HL-60 (cell line): Measurements from ENCODE around the gene ANXA3.
A peak's percentile ranks its signal among the peaks of the same experiment; 100 is the strongest.

ENCODE experiments used
- TF ChIP-seq, protein P1 (sequence below): IDR thresholded peaks from one replicate; pipeline ENCODE4 v1.5.1; 2011; ENCODE audit warnings: low read length, control low read depth, inconsistent platforms; ENCODE audit not compliant: insufficient read depth
- TF ChIP-seq, protein P2 (sequence below): IDR thresholded peaks from 2 replicates; pipeline ENCODE4 v1.6.1; 2012; ENCODE audit warnings: low read depth; ENCODE audit not compliant: insufficient replicate concordance

DNA sequence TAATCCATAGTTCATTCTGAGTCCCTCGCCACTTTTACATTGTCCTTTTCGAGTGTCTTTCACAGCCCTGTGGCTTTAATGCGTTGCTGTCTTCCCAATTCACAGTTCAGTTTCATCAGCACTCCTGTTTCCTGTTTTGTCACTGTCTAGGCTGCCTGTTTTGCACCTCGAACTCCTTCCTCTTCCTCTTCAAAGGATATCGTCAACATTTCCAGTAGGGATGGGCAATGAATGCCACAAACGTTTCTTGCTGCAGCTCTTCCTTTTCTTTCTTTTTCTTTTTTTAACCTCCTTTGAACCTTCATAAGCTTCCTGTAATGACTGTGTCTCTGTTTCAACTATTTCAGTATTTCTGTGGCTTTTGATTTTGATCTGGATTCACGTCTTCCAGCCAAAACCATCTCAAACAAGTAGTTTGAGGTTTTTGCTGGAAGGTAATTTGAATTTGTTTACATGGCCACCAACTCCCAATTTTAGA, 105.4 kb downstream of the ANXA3 start:
- TF ChIP-seq, protein P1, sequence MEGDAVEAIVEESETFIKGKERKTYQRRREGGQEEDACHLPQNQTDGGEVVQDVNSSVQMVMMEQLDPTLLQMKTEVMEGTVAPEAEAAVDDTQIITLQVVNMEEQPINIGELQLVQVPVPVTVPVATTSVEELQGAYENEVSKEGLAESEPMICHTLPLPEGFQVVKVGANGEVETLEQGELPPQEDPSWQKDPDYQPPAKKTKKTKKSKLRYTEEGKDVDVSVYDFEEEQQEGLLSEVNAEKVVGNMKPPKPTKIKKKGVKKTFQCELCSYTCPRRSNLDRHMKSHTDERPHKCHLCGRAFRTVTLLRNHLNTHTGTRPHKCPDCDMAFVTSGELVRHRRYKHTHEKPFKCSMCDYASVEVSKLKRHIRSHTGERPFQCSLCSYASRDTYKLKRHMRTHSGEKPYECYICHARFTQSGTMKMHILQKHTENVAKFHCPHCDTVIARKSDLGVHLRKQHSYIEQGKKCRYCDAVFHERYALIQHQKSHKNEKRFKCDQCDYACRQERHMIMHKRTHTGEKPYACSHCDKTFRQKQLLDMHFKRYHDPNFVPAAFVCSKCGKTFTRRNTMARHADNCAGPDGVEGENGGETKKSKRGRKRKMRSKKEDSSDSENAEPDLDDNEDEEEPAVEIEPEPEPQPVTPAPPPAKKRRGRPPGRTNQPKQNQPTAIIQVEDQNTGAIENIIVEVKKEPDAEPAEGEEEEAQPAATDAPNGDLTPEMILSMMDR, result no peak
- TF ChIP-seq, protein P2, sequence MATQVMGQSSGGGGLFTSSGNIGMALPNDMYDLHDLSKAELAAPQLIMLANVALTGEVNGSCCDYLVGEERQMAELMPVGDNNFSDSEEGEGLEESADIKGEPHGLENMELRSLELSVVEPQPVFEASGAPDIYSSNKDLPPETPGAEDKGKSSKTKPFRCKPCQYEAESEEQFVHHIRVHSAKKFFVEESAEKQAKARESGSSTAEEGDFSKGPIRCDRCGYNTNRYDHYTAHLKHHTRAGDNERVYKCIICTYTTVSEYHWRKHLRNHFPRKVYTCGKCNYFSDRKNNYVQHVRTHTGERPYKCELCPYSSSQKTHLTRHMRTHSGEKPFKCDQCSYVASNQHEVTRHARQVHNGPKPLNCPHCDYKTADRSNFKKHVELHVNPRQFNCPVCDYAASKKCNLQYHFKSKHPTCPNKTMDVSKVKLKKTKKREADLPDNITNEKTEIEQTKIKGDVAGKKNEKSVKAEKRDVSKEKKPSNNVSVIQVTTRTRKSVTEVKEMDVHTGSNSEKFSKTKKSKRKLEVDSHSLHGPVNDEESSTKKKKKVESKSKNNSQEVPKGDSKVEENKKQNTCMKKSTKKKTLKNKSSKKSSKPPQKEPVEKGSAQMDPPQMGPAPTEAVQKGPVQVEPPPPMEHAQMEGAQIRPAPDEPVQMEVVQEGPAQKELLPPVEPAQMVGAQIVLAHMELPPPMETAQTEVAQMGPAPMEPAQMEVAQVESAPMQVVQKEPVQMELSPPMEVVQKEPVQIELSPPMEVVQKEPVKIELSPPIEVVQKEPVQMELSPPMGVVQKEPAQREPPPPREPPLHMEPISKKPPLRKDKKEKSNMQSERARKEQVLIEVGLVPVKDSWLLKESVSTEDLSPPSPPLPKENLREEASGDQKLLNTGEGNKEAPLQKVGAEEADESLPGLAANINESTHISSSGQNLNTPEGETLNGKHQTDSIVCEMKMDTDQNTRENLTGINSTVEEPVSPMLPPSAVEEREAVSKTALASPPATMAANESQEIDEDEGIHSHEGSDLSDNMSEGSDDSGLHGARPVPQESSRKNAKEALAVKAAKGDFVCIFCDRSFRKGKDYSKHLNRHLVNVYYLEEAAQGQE, result peak; percentile 26
